DOHH2 (cell line): Measurements from ENCODE around the gene FBLN7.

Source experiments
- EZH2phosphoT487 ChIP-seq: fragments of 200-600 bp; sonication (generic); IDR thresholded peaks from 2 replicates; pipeline ENCODE4 v1.6.1; 2017; ENCODE audit warnings: borderline replicate concordance, mild to moderate bottlenecking, antibody characterized with exemption, low read length, moderate library complexity, mixed read lengths
- TF ChIP-seq, protein P1 (sequence below): fragments of 200-600 bp; sonication (generic); IDR thresholded peaks from one replicate; pipeline ENCODE4 v1.5.1; 2014; ENCODE audit warnings: antibody characterized with exemption, mild to moderate bottlenecking, low read depth, low read length; ENCODE audit not compliant: poor library complexity, severe bottlenecking

DNA sequence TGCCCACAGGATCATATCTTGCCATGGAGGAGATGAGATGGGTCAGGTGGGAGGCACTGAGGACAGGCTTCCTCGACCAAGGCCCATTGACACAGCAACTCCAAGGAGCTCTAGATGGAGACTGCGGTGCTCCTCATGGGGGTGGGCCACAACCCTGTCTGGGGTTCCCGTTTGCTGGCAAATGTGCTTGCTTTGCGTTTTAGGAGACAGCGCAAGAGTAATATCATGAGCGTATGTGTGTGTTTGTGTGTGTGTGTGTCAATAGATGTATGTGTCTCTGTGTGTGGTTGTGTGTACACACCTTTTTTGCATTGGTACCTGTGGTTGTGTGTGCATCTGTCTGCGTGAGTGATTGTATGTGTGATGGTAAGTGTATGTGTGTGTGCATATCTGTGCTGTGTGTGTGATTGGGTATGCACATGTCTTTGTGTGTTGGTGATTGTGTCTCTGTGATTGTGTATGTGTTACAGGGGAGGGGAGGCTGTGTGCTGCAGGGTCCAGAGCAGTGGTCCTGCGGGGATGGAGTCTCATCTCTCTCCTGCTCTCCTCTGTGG, 4.4 kb downstream of the FBLN7 start:
- TF ChIP-seq, protein P1, sequence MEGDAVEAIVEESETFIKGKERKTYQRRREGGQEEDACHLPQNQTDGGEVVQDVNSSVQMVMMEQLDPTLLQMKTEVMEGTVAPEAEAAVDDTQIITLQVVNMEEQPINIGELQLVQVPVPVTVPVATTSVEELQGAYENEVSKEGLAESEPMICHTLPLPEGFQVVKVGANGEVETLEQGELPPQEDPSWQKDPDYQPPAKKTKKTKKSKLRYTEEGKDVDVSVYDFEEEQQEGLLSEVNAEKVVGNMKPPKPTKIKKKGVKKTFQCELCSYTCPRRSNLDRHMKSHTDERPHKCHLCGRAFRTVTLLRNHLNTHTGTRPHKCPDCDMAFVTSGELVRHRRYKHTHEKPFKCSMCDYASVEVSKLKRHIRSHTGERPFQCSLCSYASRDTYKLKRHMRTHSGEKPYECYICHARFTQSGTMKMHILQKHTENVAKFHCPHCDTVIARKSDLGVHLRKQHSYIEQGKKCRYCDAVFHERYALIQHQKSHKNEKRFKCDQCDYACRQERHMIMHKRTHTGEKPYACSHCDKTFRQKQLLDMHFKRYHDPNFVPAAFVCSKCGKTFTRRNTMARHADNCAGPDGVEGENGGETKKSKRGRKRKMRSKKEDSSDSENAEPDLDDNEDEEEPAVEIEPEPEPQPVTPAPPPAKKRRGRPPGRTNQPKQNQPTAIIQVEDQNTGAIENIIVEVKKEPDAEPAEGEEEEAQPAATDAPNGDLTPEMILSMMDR = no peak
- no peak for TF ChIP-seq EZH2phosphoT487
